HuH-7 (cell line): ENCODE results near the gene CELF2.
A peak's percentile ranks its signal among the peaks of the same experiment; 100 is the strongest.

Source experiments
- DNase-seq: peaks from one replicate; pipeline ENCODE4 v3.0.0; 2011; ENCODE audit warnings: low spot score

The CELF2 gene

GRCh38 chr10:11023009-11023953, 5.6 kb downstream of the CELF2 start:
- no peak for DNase-seq

DNA sequence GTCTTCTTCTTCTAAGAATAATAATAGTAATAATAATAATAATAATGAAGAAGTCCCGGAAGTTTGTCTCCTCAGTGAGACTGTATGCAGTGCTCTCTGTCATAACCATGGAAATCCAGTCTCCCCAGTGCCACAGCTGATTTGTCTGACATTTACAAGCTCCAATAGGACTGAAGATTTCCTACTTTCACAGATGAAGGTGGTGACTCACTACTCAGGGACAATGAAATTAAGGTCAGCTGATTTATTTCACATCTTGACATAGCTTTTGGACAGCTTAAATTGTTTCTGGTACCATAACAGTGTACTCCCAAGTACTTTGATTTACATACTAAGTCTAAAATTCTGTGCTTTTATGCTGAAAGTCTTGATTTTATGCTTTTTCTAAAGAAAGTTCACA, 6.9 kb downstream of the CELF2 start:
- DNase-seq: no peak

DNA sequence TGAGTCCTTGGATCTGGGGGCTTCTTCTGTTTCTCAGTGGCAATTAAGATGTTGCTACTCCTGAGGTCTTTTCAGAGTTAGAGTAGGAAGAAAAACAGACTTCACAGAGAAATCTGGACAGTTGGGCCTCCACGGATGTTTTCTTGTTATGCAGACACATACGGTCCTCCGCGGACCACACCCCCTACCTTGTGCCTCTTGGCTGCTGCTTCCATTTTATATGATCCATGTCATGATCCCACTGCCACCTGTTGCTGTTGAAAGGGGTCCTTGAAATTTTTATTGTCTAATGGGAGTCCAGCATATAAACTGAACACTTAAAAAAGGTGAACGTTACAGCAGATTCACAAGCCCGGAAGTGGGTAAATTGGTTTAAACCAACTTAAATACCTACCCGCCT, 8.3 kb downstream of the CELF2 start:
- no peak for DNase-seq

DNA sequence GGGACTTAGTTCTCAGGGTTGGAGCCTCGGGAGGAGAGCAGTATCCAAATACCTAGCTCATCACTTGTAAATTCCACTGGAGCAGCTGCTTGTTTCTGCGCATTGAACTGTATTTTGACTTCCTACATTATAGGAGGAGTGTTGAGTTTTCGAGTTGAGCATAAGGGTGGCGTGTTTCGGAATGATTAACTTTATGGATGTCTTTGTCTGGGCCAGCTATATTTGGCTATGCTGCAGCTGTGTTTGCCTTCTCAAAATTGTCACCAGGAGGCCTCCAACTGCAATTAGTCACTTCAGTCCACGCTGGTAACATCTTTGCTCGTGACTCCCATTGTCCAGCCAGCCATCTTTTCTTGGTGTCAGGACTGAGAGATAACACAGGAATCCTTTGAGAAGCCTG, 9.1 kb downstream of the CELF2 start:
- no peak for DNase-seq

- no peak for DNase-seq
Measured at GRCh38 chr10:11034762-11035161, 17.1 kb downstream of the CELF2 start.

DNA sequence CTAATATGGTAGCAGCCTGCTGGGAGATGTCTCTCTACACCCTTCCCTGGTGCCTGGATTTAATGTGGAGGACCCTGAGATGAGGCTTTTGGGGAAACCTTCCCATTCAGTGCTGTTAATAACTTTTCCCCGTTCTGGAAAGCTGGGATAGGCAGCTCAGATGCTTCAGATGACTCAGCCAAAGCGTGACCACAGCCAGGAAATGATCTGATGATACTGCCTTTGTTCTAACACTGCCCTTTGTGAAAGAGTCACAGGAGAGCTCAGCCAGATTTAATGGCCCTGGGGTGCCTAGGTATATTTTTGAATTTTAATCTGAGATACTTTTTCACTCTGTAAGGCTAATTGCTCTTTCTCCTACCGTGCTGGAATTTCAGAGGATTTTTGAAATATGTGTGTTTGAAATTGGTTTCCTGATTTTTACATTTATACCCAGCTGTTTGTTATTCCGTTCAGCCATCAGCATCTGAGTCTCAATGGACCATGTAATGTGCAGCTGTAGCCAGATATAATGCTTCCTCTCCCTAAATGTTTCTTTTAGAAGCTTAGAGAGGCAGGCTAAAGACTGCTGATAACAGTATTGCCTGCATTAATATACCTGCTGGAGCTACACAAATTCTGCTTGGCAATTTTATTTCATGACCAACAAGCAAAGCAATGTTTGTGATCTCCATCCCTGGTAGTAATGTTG, 17.8 kb downstream of the CELF2 start:
- no peak for DNase-seq

DNA sequence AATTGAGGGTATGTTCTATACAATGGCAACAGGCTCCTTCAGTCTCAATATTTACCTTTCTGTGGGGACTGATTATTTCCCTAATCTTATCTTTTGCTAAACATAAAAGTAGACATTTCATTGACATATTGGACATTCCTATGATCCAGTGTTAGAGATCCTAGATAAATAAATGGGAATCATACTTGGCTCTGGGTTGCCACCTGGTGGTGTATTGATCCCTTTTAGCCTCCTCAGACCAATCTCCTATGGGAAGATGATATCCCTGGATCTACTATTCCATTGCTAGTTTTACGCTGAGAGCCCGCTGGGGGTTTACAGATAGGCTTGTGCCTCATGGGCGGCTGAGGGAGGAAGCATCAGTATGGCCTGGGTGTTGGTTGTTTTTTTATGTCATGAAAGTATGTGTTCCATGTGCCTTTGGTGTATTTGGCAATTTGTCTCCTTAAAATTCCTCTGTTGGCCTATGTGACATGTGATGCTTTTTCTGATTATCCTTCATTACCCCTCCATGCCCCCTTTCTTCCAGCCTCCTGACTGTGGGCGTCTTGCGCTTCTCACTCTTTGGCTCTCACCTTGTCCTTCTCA, 18.8 kb downstream of the CELF2 start:
- peak; percentile 61 for DNase-seq

DNA sequence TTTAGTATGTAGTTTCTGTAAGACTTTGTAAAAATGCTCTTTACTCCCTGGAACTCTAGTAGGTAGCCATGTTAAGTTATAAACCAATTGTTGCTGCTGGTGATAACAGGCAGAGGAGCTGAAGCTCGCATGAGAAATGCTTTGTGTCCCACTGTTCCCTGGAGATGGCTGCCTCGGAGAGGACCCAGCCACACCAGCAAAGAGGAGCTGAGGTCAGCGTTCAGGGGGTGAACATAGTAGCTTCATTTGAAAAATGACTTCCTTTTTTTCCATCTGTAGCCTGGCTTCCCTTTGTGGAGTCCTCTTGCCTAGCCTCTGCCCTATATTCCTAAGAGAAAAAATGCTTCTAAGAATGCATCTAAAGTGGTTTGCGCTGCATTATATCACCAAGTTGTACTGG, 20.3 kb downstream of the CELF2 start:
- DNase-seq: no peak

GRCh38 chr10:11042357-11042756, 24.7 kb downstream of the CELF2 start:
- DNase-seq: no peak

DNA sequence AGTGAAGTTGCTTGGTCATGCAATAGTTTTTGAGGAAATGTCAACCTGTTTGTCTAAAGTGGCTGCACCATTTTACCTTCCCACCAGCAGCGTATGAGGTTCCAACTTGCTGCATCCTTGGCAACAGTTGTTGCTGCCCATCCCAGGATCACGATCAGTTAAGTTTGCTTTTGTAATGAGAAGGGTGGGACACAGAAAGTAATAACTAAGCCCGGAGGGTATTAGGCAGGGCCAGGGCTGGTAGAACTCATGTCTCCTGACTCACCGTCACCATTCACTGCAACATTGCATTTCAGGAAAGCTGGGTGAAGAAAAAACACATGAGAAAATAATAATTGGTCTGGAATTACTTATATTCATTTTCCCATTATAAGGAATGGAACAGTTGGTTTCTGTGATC, 25.4 kb downstream of the CELF2 start:
- DNase-seq: no peak

DNA sequence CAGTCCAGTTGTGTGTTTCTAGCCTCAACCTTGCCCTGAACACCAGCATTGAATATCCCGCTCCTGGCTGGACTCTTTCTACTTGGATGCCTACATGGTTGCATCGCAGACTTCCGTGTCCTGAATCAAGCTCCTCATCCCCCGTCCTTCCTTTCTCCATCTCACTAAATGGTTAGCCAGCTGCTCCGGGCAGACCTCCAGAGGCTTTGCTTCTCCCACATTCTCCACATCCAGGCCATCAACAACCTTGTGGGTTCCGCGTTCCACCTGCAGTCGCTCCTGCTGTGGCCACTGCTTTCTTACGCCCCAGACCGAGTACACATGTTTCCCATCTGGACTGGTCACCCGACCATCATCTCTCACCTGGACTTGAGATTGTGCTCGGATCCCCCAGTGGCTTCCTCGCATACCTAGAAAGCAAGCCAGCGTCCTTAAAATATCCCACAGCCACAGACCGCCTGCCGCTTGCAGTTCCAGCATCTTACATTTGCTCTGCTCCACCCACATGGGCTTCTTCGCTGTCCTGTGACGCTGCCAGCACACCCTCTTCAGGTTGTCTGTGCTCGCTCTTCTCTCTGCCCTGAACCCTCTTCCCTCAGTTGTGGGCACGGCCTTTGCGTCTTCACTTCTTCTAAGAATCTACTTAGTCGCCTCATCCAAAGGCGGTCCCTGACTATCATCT, 25.9 kb downstream of the CELF2 start:
- no peak for DNase-seq

GRCh38 chr10:11045487-11045886, 27.8 kb downstream of the CELF2 start:
- no peak for DNase-seq

DNA sequence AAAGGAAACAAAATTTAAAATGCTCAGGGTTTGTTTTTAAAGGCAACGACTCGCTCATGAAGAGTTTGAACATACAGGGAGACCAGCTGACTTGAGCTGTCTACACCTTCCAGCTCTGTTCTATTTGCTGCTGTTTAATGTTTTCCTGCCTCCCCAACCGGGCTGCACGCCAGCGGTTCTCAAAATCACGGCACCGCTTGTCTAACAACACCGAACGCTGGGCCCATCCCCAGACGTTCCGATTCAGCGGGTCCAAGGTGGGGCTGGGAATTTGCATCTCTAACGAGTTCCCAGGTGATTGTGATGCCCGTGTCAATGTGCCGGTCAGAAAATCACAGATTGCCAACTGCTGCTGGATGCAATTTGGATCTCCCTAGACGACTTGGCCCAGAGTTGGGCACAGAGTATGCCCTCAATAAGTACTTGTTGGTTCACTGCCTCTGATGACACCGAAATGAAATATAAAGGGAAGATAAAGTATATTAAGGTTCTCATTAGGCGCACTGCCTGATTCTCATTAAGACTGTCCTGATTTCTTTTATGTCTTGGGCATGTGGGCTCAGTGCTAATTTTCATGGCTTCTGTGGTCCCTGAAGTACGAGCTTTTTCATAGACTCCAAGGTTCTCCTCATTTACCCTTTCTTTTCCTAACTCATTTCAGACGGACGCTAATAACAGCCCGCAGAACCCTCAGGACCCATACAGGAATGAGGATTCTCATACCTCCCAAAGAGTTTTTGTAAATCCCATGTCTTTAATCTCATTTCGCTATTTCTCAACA, 28.5 kb downstream of the CELF2 start:
- DNase-seq: no peak

- DNase-seq: no peak
Measured at GRCh38 chr10:11046776-11047160, 29.1 kb downstream of the CELF2 start.

DNA sequence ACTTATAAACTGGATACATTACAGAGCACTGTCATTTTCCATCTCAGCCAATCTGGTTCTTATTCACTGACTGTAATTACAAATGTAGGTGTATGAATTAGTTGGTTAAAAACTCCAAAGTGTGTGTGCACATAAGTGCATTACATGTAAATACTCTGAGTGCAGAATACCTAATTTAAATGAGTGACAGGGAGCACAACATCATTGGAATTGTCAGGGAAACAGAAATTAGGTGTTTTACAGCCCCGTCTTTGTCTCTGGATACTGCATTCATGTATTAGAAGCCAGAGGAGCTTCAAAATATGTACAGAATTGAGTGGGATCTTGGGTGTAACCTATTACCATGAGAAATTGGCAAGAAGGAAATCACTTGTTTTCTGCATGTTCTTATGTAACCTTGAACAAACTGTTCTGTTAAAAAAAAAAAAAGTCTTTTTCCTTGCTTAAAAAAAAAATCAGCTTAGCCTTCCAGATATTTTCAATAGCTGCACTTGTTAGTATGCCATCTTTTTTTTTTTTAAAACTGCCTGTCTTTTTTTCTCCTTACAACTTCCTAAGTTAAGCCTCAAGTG, 31.1 kb downstream of the CELF2 start:
- DNase-seq: no peak

GRCh38 chr10:11049806-11050205, 32.1 kb downstream of the CELF2 start:
- no peak for DNase-seq

- DNase-seq: no peak
Measured at GRCh38 chr10:11050301-11051287, 32.9 kb downstream of the CELF2 start.

- no peak for DNase-seq
Measured at GRCh38 chr10:11057018-11057417, 39.3 kb downstream of the CELF2 start.

- no peak for DNase-seq
Measured at GRCh38 chr10:11057448-11057847, 39.8 kb downstream of the CELF2 start.

- DNase-seq: no peak
Measured at GRCh38 chr10:11057994-11058393, 40.3 kb downstream of the CELF2 start.
